Mucosa of descending colon (tissue), 3 donors: ENCODE data around the gene WNK2. TPM values are rescaled to one million over a fixed set of nuclear protein-coding genes. Genes with fewer than 3 reads are reported as not detected.

ENCODE experiments used
- ATAC-seq: fragments of 200-7000 bp; cut with Tn5 transposase; one replicate; pipeline ENCODE4 v1.9.1; 2020; ENCODE audit warnings: mild to moderate bottlenecking, moderate library complexity
- DNase-seq, 3 donors: peaks; one replicate each; pipeline ENCODE4 v3.0.0-alpha.2; 2020
- H3K36me3 ChIP-seq: fragments of 200-600 bp; one replicate; pipeline ENCODE4 v1.8.0; 2021; ENCODE audit warnings: low read depth, mild to moderate bottlenecking
- H3K4me1 ChIP-seq: fragments of 200-600 bp; one replicate; pipeline ENCODE4 v1.8.0; 2021; ENCODE audit warnings: low read depth, mild to moderate bottlenecking
- H3K4me3 ChIP-seq: fragments of 200-600 bp; one replicate; pipeline ENCODE4 v1.8.0; 2021; ENCODE audit warnings: mild to moderate bottlenecking
- H3K9me3 ChIP-seq: fragments of 200-600 bp; one replicate; pipeline ENCODE4 v1.8.0; 2021; ENCODE audit warnings: mild to moderate bottlenecking
- CTCF ChIP-seq: fragments of 200-600 bp; IDR thresholded peaks from one replicate; pipeline ENCODE4 v1.8.0; 2022; ENCODE audit warnings: antibody characterized with exemption, mild to moderate bottlenecking
- intact Hi-C, 2 donors: fragments of 100-400 bp; cut with DNase I in 1 of 2; cut with micrococcal nuclease in 1 of 2; formaldehyde crosslinking; loops; one replicate each; pipeline versions ENCODE4 v1.11.0 to v1.11.1; 2022; cut with DNase I, micrococcal nuclease
- total RNA-seq, 3 donors: library from RNA; stranded (reverse); fragmentation: NEBNext Ultra II Directional in 2 of 3; extraction: Animal tissue kit (Norgen Biotek cat#: 25700) in 2 of 3; gene quantifications; one replicate each; pipeline versions ENCODE4 v1.2.1 to v1.2.4, GENCODE V29; 2021 to 2023
- donor health status: DM: no; HTN: no; CAD: no; lungs with moderate emphysema.
- donor health status: DM: no; HTN: no; CAD: no.
- donor health status: DM: no; HTN: yes; CAD: no.

WNK2 gene
- total RNA-seq, 3 donors from 2014 or later: 175 to 276 (median 201) TPM

GRCh38 chr9:93258419-93258817 lies 74.5 kb downstream of the WNK2 start:
- Histone ChIP-seq H3K9me3 (no peaks in the 10 kb centered on the region), H3K36me3 (no peaks in the 10 kb centered on the region), H3K4me3 (no peak overlapping the region), H3K4me1 (peaks cover 6% of the 10 kb centered on the region)
- intact Hi-C loops: no loop called here
- no peak for ATAC-seq
- TF ChIP-seq CTCF: no peak
- DNase-seq: no peak

GRCh38 chr9:93258818-93259489 lies 75.0 kb downstream of the WNK2 start:
- TF ChIP-seq CTCF: no peak
- ATAC-seq: no peak

DNA sequence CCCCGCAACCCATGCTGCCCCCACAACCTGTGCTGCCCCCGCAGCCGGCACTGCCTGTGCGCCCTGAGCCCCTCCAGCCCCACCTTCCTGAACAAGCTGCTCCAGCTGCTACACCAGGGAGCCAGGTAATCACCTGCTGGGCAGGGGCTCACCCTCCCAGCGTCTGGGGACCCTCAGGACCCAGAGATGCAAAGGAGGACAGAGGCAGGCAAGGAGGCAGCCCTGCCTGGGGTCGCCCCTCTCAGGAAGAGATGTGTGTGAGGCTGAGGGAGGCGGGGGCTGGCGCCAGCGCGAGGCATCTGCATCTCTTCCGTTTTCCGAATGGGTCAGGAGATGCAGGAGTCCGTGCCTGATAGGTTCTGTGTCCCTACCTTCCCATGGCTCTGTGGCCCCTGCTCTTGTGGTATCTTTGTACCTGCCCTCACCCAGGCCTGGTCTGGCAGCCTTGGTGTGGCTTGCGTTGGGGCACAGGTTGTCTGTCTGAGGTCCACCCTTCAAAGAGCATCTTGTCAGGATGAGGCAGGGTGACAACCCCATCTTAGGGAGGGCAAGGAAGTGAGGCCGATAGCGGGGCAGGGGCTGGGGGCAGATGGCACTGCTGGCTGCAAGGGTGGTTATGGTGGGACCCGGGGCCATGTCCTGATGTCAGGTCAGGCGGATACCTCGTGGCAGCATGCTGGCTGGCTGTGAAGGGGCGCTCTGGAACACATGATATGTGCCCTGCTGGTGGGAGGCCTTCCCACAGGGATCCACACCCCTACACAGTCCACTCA lies 75.7 kb downstream of the WNK2 start:
- H3K36me3 ChIP-seq: no peaks in the 10 kb centered on the region
- H3K4me3 ChIP-seq: no peak overlapping the region
- intact Hi-C loops: no loop called here
- no peak for TF ChIP-seq CTCF
- DNase-seq: peak in 1 of 3 donors; percentile 21
- no peaks in the 10 kb centered on the region for H3K9me3 ChIP-seq
- ATAC-seq: no peak
- H3K4me1 ChIP-seq: peaks cover 6% of the 10 kb centered on the region

More at GRCh38 chr9:93258818-93259489, 75.0 kb downstream of the WNK2 start:
- DNase-seq: peak in 1 of 3 donors; percentile 21
- intact Hi-C loops: no loop called here
- no peaks in the 10 kb centered on the region for H3K9me3 ChIP-seq
- peaks cover 6% of the 10 kb centered on the region for H3K4me1 ChIP-seq
- H3K4me3 ChIP-seq: no peak overlapping the region
- H3K36me3 ChIP-seq: no peaks in the 10 kb centered on the region

DNA sequence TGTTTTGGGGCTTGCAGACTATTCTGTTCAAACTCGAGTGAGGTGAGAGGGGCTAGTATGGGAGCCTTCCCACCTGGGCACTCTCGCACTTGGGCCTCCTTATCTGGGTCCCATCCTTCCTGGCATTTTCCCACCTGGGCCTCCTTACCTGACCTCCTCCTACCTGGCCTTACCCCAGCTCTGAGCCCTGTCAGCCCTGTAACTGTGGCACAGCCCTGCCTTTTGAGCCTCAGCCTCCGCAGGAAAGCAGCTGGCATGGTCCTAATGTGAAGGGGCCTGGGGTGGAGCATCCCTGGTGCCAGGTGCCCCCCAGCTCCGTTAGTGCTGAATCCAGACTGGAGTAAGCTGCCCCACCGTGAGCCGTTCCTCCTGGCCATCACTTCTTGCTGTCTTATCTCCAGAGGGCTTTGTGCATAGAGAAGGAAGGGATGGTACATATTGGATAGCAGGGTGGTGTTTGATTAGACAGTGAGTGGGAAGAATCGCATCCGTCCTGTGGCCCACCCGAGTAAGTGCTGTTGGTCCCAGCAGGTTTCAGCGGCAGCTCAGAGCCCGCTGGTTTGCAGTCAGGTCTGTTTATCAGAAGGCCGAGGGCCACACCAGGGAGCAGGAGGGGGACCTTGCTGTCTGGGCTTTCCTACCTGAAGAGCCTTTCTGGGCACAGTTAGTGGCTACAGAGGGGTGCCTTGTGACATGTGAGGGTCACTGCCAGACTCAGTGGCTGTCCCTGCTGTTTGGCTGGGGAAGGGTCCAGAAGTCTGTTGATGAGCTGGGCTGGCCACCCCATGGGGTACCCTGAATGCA lies 76.5 kb downstream of the WNK2 start:
- Histone ChIP-seq H3K4me3 (no peak overlapping the region), H3K9me3 (no peaks in the 10 kb centered on the region), H3K36me3 (no peaks in the 10 kb centered on the region), H3K4me1 (peaks cover 6% of the 10 kb centered on the region)
- ATAC-seq: no peak
- DNase-seq: peak in 1 of 3 donors; percentile 18
- TF ChIP-seq CTCF: no peak
- intact Hi-C loops: no loop called here

DNA sequence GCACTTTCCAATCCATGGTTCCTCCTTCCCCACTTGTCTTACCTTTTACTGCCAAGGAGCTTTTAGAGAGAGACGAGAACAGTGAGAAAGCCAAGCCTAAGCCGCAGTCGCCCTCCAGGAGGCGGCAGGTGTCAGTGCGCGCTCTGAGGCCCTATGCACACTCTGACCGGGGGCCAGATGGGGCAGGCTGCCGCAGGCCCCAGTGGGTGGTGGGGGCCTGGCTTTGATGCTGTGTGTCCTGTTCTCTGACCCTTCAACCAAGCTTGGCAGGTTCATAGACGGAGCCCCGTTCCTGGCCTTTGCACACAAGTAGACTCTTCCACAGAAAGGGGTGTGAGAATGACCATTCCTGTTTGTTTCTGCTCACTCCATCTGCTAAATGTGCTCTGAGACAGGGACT lies 77.3 kb downstream of the WNK2 start:
- no peak for ATAC-seq
- no peak for TF ChIP-seq CTCF
- Histone ChIP-seq H3K4me3 (no peak overlapping the region), H3K36me3 (no peaks in the 10 kb centered on the region), H3K4me1 (peaks cover 6% of the 10 kb centered on the region), H3K9me3 (no peaks in the 10 kb centered on the region)
- intact Hi-C loops: no loop called here
- peak in 2 of 3 donors; percentile 37 to 38 for DNase-seq
